Fibroblast of lung (primary cell): ENCODE results near the gene TMEM175. TPM values are rescaled to one million over a fixed set of nuclear protein-coding genes. Genes with fewer than 3 reads are reported as not detected.

Experiments used
- DNase-seq, 2 donors: peaks; one replicate each; pipeline versions ENCODE4 v3.0.0 to v3.0.0-alpha.2; 2010; ENCODE audit warnings: low read depth in 2 of 2
- H2AFZ ChIP-seq: 2 replicates; pipeline ENCODE4 v1.5.1; 2012; ENCODE audit warnings: low read length, control low read depth, inconsistent platforms
- H3K27ac ChIP-seq: 2 replicates; pipeline ENCODE4 v1.5.1; 2011; ENCODE audit warnings: low read length, control low read depth; ENCODE audit not compliant: insufficient read depth
- H3K27me3 ChIP-seq: 2 replicates; pipeline ENCODE4 v1.5.1; 2011; ENCODE audit warnings: mild to moderate bottlenecking, low read length; ENCODE audit not compliant: control insufficient read depth, insufficient read depth
- H3K36me3 ChIP-seq: 2 replicates; pipeline ENCODE4 v1.5.1; 2011; ENCODE audit warnings: low read length; ENCODE audit not compliant: control insufficient read depth, insufficient read depth
- H3K4me1 ChIP-seq: 2 replicates; pipeline ENCODE4 v1.5.1; 2011; ENCODE audit warnings: low read length; ENCODE audit not compliant: control insufficient read depth, insufficient read depth; ENCODE audit errors: extremely low read depth
- H3K4me2 ChIP-seq: 2 replicates; pipeline ENCODE4 v1.5.1; 2011; ENCODE audit warnings: low read length, control low read depth; ENCODE audit not compliant: insufficient read depth; ENCODE audit errors: extremely low read depth
- H3K4me3 ChIP-seq, 4 experiments: fragments of 200-600 bp in 1 of 4; sonication (generic) in 1 of 4; replicated peaks in 1 of 4; 2 replicates each; pipeline ENCODE4 v1.5.1; 2011 to 2016; ENCODE audit warnings: low read length in 4 of 4, low read depth in 3 of 4, mild to moderate bottlenecking in 3 of 4, control low read depth in 2 of 4, inconsistent platforms in 1 of 4, mixed read lengths in 1 of 4; ENCODE audit not compliant: insufficient read depth in 1 of 4; ENCODE audit errors: control extremely low read depth in 1 of 4
- H3K79me2 ChIP-seq: 2 replicates; pipeline ENCODE4 v1.5.1; 2012; ENCODE audit warnings: mild to moderate bottlenecking, low read length, inconsistent platforms; ENCODE audit not compliant: control insufficient read depth, insufficient read depth
- H3K9ac ChIP-seq: 2 replicates; pipeline ENCODE4 v1.5.1; 2011; ENCODE audit warnings: mild to moderate bottlenecking, low read length, control low read depth; ENCODE audit not compliant: insufficient read depth
- H3K9me3 ChIP-seq: 2 replicates; pipeline ENCODE4 v1.5.1; 2012; ENCODE audit warnings: low read depth, low read length; ENCODE audit not compliant: control insufficient read depth, insufficient read depth
- H4K20me1 ChIP-seq: 2 replicates; pipeline ENCODE4 v1.5.1; 2011; ENCODE audit warnings: low read length; ENCODE audit not compliant: control insufficient read depth, insufficient read depth; ENCODE audit errors: extremely low read depth
- CTCF ChIP-seq, 2 donors: IDR thresholded peaks in 1 of 2; conservative IDR thresholded peaks in 1 of 2; 1 replicate in 1 of 2; 2 replicates in 1 of 2; pipeline ENCODE4 v1.5.1; 2011 to 2012; ENCODE audit warnings: low read length in 2 of 2, control low read depth in 1 of 2, inconsistent platforms in 1 of 2, low read depth in 1 of 2, mild to moderate bottlenecking in 1 of 2
- EZH2 ChIP-seq: IDR thresholded peaks from 2 replicates; pipeline ENCODE4 v1.5.1; 2012; ENCODE audit warnings: low read length, control low read depth, mild to moderate bottlenecking; ENCODE audit errors: missing control alignments
- polyA plus RNA-seq, 2 donors: library from polyadenylated mRNA; depleted of rRNA in 1 of 2; stranded (reverse) in 1 of 2; unstranded in 1 of 2; fragments of >200 nt; gene quantifications; 2 replicates each; pipeline ENCODE4 v1.2.1, GENCODE V29; 2011 to 2012; ENCODE audit warnings: missing spikeins in 1 of 2
- total RNA-seq: library from RNA; depleted of rRNA; stranded (reverse); fragments of >200 nt; gene quantifications from 2 replicates; pipeline ENCODE4 v1.2.1, GENCODE V29; 2014

The TMEM175 gene
- total and polyA plus RNA-seq, 2 donors (not counting 1 experiment from before 2014, with no cell fraction given): 16.3 to 23.9 TPM

DNA sequence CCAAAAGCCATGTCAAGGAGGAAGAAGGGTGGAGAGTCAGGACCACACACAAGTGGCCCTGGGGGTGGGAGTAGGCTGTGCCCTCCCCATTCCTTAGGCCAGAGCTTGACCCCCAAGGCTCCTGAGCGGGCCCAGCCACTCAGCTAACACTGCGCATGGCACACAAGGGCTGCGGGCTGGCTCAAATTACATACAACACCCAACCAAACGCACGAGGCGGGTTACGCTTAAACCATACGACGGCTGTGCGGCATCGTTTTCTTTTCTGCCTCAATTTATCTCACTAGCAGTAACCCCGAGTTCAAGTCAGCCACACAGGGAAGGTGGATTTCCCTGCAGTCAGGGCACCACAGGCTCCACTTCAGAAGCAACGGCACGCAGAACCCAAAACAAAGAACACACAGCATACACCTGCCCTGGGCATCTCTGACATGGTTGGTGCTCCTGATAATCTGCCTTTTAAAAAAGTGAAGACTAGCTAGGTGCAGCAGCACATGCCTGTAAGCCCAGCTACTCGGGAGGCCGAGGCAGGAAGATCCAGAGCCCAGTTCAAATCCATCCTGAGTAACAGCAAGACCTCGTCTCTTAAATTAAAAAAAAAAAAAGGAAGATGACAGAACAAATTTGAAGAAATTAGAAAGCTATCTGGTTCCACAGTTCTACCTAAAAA lies 3.0 kb upstream of the TMEM175 start:
- Histone ChIP-seq H3K9ac (no peak overlapping the region), H3K79me2 (peaks cover 74% of the 10 kb centered on the region), H3K9me3 (no peaks in the 10 kb centered on the region), H3K36me3 (no peaks in the 10 kb centered on the region), H3K4me1 (peaks cover 4% of the 10 kb centered on the region), H3K27ac (no peak overlapping the region), H2AFZ (no peak overlapping the region), H3K27me3 (no peaks in the 10 kb centered on the region), H4K20me1 (peaks cover 2% of the 10 kb centered on the region), H3K4me3 (no peak overlapping the region), H3K4me2 (no peak overlapping the region)
- DNase-seq: no peak
- TF ChIP-seq EZH2 (no peak), CTCF (conservative IDR thresholded peaks at IDR 0.05 in 1 of 2, IDR thresholded peaks at IDR 0.05 in 1 of 2; ENCODE audit: low read depth in 1 of 2, low read length in 2 of 2) (no peak)

- peaks cover 2% of the 10 kb centered on the region for H4K20me1 ChIP-seq
These were observed 2.2 kb upstream of the TMEM175 start for GRCh38 chr4:930028-930551.

DNA sequence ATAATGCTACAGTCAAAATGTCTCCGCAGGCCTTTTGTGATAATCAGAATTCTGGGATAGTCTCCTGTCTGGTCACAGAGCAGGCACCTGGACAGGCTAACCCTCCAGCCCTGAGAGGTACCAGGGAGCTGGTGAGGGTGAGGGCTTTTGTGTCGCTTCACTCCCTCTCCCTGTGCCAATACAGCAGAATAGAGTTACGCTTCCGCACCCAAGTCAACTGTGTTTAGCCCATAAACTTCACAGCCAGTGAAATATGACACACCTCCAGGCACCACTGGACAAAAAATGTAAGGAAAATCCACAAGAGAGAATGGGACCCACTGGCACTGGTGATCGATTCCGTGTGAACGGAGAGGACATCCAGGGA lies 1.4 kb upstream of the TMEM175 start:
- no peak overlapping the region for H2AFZ ChIP-seq
- H3K9me3 ChIP-seq: no peaks in the 10 kb centered on the region
- H3K4me2 ChIP-seq: peak overlapping the region; percentile 80
- H3K36me3 ChIP-seq: no peaks in the 10 kb centered on the region
- H3K9ac ChIP-seq: peak overlapping the region; percentile 3
- H3K27ac ChIP-seq: peak overlapping the region; percentile 98
- no peak for TF ChIP-seq CTCF (conservative IDR thresholded peaks at IDR 0.05 in 1 of 2, IDR thresholded peaks at IDR 0.05 in 1 of 2; ENCODE audit: low read depth in 1 of 2, low read length in 2 of 2)
- no peak for TF ChIP-seq EZH2
- H3K4me1 ChIP-seq: peaks cover 4% of the 10 kb centered on the region
- peaks cover 2% of the 10 kb centered on the region for H4K20me1 ChIP-seq
- H3K4me3 ChIP-seq: peak overlapping the region; percentile 55 to 96 (median 78)
- H3K79me2 ChIP-seq: peaks cover 58% of the 10 kb centered on the region
- DNase-seq: no peak
- H3K27me3 ChIP-seq: no peaks in the 10 kb centered on the region

More at GRCh38 chr4:930028-930551, 2.2 kb upstream of the TMEM175 start:
- Histone ChIP-seq H3K4me1 (peaks cover 4% of the 10 kb centered on the region), H3K4me3 (peak overlapping the region in 1 of 4 experiments; percentile 96), H3K27me3 (no peaks in the 10 kb centered on the region), H3K9me3 (no peaks in the 10 kb centered on the region), H2AFZ (no peak overlapping the region), H3K36me3 (no peaks in the 10 kb centered on the region), H3K9ac (no peak overlapping the region), H3K79me2 (peaks cover 65% of the 10 kb centered on the region), H3K4me2 (peak overlapping the region; percentile 80), H3K27ac (peak overlapping the region; percentile 18)
- peak in 1 of 2 donors; percentile 43 for DNase-seq
- TF ChIP-seq CTCF (conservative IDR thresholded peaks at IDR 0.05 in 1 of 2, IDR thresholded peaks at IDR 0.05 in 1 of 2; ENCODE audit: low read depth in 1 of 2, low read length in 2 of 2): no peak
- TF ChIP-seq EZH2: no peak
